GM11168 (cell line): ENCODE results near the gene AGFG1.
"Not testable (repeated sequence)": the region's sequence is repeated elsewhere in the genome, so short reads cannot be mapped to it uniquely, and the experiment has no call there.

Experiments used
- in situ Hi-C: fragments of 300-500 bp; cut with MboI; formaldehyde crosslinking; loops from one replicate; pipeline ENCODE4 v1.12.0; 2022; ENCODE audit warnings: low sequenced_read_pairs; ENCODE audit not compliant: unreplicated experiment

AGFG1 gene

GRCh38 chr2:227491386-227491785 is 19.4 kb downstream of the AGFG1 start:
- in situ Hi-C loops = no loop called here

GRCh38 chr2:227493524-227493923 is 21.6 kb downstream of the AGFG1 start:
- in situ Hi-C loops = no loop called here

- in situ Hi-C loops = no loop called here
Observed at GRCh38 chr2:227497158-227497557, 25.2 kb downstream of the AGFG1 start.

- in situ Hi-C loops = no loop called here
Observed at GRCh38 chr2:227499627-227500300, 27.8 kb downstream of the AGFG1 start.

GRCh38 chr2:227500301-227500630 is 28.3 kb downstream of the AGFG1 start:
- in situ Hi-C loops = no loop called here

GRCh38 chr2:227503433-227504406 is 31.8 kb downstream of the AGFG1 start:
- in situ Hi-C loops = no loop called here

- in situ Hi-C loops = no loop called here
Observed at GRCh38 chr2:227504700-227505099, 32.7 kb downstream of the AGFG1 start.

GRCh38 chr2:227506456-227506855 is 34.5 kb downstream of the AGFG1 start:
- in situ Hi-C loops = no loop called here

- in situ Hi-C loops = no loop called here
Observed at GRCh38 chr2:227507963-227508362, 36.0 kb downstream of the AGFG1 start.

- in situ Hi-C loops = no loop called here
Observed at GRCh38 chr2:227509076-227509475, 37.1 kb downstream of the AGFG1 start.

GRCh38 chr2:227509824-227510619 is 38.1 kb downstream of the AGFG1 start:
- in situ Hi-C loops = no loop called here

GRCh38 chr2:227510620-227510958 is 38.6 kb downstream of the AGFG1 start:
- in situ Hi-C loops = no loop called here

GRCh38 chr2:227511239-227511930 is 39.4 kb downstream of the AGFG1 start:
- in situ Hi-C loops = no loop called here

- in situ Hi-C loops = no loop called here
Observed at GRCh38 chr2:227511955-227512354, 40.0 kb downstream of the AGFG1 start.

- in situ Hi-C loops = no loop called here
Observed at GRCh38 chr2:227513113-227513512, 41.2 kb downstream of the AGFG1 start.

- in situ Hi-C loops = no loop called here
Observed at GRCh38 chr2:227515742-227516141, 43.8 kb downstream of the AGFG1 start.

GRCh38 chr2:227517724-227518123 is 45.8 kb downstream of the AGFG1 start:
- in situ Hi-C loops = no loop called here

- in situ Hi-C loops = not testable (repeated sequence)
Observed at GRCh38 chr2:227518278-227518865, 46.4 kb downstream of the AGFG1 start.

GRCh38 chr2:227521178-227521577 is 49.2 kb downstream of the AGFG1 start:
- in situ Hi-C loops = not testable (repeated sequence)

GRCh38 chr2:227524665-227525064 is 52.7 kb downstream of the AGFG1 start:
- in situ Hi-C loops = no loop called here
